GM18907 (cell line): ENCODE results near the gene AKAP13.

ENCODE experiments used
- ATAC-seq: cut with Tn5 transposase; IDR thresholded peaks from one replicate; pipeline ENCODE4 v1.9.1; 2021; ENCODE audit warnings: mild to moderate bottlenecking, moderate library complexity; ENCODE audit not compliant: unreplicated experiment

The AKAP13 gene

DNA sequence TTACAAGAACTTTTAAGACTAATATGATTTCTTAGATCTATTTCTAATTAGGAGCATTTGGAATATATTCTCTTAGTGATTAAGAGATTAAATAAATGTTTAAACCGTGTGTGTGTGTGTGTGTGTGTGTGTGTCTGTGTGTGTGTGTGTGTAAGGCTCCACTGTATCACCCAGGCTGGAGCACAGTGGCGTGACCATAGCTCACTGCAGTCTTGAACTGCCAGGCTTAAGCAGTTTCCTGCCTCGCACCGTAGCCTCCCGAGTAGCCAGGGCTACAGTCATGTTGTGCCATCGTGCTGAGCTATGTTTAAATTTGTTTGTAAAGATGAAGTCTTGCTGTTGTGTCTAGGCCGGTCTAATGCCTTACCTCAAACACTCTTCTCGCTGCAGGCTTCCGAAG is 305.0 kb downstream of the AKAP13 start:
- ATAC-seq: no peak

- ATAC-seq: no peak
Measured at GRCh38 chr15:85687329-85687728, 306.9 kb downstream of the AKAP13 start.

DNA sequence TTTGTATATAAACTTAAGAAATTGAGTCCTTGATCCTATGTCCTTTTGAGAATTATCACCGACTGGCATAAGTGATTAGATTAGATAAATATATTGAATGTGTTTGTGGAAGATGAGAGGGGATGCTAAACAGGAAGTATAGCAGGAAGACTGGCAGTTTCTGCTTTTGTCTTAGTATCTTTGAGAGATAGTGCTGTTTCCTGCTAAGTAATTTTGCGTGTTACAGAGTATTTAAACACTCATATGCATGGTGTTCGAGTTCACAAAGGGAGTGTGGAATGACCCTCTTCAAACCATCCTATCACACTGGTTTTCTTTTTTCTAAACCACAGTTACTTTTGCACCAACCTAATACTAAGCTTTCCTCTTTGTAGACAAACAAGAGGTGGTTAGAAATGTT is 308.3 kb downstream of the AKAP13 start:
- ATAC-seq: no peak

DNA sequence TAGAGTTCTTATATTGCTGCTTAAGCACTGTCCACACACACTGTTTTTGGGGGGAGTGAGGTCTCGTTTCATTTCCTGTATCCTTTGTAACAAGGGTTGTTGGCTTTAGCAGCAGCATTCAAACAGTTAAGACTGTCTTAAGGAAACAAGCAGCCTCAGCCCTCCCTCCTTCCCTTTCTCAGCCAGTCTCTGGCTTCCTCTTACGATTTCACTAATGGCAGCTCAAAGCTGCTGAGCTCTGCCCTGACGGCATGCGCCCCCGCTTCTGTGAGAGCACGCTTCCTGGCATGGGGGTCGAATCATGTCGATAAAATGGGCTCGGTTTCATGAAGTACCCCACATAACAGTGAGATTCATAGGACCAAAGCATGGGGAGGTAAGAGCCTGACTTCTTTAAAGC is 309.3 kb downstream of the AKAP13 start:
- ATAC-seq: peak; percentile 37

GRCh38 chr15:85690561-85691231 is 310.3 kb downstream of the AKAP13 start:
- ATAC-seq: peak; percentile 44

DNA sequence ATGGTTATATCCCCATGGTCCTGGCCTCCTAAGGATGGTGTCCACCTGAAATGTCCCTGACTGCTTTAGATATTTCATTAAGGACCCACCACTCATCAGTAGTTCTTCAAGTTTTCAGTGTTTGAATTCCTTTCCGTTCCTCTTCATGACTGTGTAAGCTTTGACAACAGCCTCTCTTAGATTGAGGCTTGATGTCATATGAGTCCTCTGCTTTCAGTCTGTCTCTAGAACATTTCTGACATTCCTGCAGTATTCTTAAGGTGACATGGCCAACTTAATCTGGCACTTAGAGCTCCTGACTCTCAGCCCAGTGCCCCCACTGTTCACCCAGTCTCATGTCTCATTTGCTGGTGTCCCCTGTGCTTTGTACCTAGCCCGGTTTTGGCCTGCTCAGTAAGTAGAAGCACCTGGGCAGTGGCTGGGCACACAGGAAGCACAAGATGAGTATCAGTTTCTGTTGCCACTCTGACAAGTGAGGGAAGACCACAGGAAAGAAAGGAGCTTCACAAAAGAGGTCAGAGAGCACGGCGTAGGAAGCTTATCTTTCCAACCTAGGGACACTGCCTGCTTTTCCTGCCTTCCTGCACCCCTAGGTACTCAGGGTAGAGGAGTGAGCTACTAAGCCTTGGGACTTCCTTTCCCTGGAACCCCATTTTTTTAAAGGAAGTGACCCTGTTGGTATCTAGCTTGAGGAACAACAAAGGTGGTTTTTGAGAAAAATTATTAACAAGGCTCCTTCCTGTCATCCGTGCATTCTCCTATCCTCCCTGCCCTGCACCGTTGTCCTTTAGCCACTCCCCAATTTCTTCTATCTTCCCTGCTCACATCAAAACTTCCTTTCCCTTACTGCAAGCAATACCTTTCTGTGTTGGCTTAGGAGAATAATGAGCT is 311.2 kb downstream of the AKAP13 start:
- ATAC-seq: peak; percentile 62

DNA sequence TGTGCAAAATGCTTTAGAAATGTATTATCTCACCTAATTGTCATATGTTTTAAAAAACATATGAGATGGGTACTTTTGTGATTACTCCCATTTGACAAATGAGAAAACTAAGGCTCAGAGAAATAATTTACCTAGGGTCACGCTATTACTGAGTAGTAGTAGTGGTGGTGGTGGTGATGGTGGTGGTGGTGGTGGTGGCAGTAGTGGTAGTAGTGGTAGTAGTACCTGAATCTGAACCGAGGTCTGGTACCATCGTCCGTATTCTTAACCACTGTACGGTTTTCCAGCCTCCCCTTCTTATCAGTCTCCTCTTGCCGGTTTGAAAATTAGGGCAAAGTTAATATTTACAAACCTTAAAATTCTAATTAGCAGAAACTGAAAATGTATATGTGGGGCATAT is 311.9 kb downstream of the AKAP13 start:
- ATAC-seq: no peak

GRCh38 chr15:85692873-85693272 is 312.5 kb downstream of the AKAP13 start:
- ATAC-seq: peak; percentile 60

- peak; percentile 21 for ATAC-seq
Measured at GRCh38 chr15:85693277-85693676, 312.9 kb downstream of the AKAP13 start.

GRCh38 chr15:85694091-85694490 is 313.7 kb downstream of the AKAP13 start:
- no peak for ATAC-seq

- ATAC-seq: no peak
Measured at GRCh38 chr15:85700767-85701166, 320.4 kb downstream of the AKAP13 start.

DNA sequence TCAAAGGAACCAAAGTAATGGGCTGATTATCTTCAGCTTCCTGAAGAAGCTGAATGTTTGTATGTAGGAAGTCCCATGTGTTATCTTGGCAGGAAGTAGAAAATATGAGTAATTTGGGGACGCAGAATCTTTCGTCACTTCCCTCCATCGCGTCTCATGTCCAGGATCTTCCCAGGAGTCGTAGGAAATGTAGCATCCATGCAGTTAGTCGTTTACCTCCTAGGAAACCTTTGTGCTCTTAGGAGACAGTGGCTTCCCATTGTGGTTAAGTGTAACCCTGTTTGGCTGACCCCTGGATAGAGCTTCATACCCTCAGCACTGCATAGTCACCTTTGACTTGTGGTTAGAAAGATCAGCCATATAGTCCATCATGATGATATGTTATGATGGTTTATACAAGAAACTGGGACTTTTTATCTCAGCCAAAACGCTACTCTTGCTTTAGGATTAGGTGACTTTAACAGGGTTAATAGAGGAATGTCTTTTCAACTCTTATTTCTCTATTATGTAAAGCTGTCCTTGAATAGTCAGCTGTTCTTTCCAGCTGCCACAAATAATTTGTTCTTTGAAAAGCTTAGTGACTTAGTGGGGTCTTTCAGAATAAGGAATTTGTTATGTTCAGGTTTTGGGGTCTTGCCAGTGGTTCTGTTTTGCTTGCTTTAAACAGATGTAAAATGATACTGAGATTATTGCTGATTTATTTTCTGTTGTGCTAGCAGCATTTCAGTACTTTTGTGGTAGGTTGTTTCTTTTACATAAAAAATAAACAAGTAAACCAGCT is 322.1 kb downstream of the AKAP13 start:
- peak; percentile 25 for ATAC-seq

DNA sequence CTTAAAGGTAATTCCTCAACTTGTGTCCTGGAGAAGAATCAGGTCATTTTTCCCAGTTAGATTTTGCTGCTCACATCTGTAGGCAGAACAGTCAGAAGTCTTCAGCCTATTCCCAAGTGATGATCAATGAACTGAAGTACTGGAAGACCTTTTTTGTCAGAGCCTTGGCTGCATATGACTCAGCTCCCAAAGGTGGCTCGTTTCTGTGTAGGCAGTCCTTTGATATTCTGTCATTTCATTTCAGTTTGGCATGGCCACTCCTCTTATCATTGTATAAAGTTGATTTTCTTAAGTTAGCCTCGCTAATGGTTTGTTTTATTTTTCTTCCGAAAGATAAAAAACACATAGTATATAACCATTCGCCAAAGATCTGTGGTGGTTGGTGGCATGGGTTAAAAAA is 323.7 kb downstream of the AKAP13 start:
- ATAC-seq: no peak

- no peak for ATAC-seq
Measured at GRCh38 chr15:85704720-85705429, 324.5 kb downstream of the AKAP13 start.

DNA sequence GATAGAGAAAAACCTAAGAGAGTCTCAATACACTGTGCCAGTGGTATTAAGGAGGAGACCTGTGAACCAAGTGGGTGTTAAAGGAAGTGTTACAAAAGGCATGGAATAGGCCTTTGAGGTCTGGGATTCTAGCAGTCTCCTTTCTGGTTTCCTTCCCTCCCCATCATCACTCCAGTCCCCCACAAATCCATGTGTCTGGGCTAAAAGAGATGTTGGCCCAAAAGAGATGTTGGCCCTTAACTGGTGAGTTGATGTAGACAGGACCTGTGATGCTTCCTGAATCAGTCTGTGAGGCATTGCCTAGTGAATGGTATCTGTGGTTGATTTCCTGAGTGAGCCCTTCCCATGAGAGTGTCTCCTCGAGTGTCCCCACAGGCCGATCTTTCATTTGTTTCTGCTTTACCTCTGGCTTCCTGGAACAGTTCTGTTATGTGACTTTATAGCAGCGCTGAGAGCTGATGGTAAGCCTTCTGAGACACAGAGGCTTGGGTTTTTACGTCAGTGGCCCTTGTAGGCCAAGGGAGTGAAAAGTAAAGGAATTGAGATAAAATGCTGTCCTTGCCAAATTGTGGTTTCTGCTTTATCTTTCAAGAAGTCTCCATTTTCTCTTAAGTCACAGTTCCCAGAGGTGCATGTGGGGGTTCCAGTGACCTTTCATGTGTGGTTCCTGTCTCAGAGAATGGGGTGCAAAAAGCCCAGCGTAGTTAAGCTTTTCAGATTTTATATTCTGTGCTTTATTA is 326.5 kb downstream of the AKAP13 start:
- peak; percentile 35 for ATAC-seq

DNA sequence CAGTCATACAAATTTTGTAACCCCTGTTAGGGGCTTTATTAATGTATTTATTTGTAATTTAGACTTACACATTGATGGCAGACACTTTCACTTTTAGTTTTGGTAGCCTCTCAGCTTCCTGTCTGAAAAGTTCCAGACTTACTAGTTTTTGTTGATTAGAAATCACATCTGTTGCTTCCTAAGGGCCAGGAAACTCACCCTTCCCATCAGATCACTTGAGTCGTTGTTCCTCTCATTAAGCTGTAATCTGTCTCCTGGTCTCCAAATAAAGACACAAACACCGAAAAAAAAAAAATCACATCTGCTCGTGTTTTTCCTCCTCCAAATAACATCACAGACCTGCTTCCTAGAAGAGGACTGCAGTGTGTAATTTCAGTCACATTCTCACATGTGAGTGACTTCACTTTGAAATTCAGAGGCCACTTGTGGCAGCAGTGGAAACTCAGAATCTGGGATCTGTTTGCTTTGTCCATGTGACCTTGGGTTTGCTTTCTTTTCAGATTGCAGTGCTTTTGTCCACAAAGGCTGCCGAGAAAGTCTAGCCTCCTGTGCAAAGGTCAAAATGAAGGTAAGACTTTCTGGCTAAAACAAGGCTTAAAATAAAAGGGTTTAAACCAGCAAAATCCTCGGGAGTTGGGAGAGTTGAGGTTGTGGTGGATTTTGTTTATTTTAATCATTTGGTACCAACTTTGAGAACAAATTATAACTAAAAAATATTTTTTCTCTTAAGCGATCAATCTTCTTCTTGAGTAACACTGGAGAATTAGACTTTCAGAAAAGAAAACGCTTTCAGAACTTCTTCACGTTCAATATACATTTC is 327.3 kb downstream of the AKAP13 start:
- peak; percentile 26 for ATAC-seq

DNA sequence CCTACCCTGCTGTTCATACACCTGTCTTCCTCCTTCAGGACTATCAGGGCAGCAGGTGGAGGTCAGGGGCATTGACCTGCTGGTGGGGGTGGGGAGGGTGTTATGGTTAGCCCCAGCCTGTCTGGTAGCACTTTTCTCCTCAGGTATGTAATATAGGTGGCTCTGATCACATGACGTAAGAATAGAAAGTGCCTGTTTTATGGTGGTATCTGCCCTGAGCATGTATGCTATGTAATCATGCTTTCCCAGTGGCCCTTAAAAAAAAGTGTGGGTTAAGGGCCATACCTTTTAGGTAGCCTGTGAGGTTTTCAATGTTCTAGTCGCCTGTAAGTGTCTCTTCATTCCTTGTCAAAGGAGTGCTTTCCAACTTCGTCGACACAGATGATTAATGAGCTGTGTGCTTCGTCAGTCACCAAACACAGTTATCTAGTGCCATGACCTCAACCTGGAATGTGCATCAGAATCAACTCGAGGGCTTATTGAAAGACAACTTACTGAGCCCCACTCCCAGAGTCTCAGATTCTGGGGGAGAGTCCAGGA is 328.1 kb downstream of the AKAP13 start:
- no peak for ATAC-seq

DNA sequence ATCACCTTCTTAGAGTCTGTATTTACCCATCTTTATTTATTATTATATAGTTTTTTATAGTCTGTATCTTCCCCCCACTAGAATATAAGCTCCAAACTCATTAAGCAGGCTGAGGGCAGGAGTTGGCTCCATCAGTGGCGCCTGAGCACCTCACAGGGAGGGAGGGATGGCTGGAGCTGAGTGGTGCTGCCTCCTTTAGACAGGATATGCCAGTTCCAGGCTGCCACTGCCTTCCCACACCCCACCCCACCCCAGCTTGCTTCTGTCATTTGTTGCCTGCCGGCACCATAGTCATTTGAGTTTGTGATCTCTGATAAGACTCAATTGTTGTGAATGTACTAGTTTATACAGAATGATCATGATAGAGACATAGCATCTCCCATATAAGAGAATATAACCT is 328.8 kb downstream of the AKAP13 start:
- no peak for ATAC-seq

DNA sequence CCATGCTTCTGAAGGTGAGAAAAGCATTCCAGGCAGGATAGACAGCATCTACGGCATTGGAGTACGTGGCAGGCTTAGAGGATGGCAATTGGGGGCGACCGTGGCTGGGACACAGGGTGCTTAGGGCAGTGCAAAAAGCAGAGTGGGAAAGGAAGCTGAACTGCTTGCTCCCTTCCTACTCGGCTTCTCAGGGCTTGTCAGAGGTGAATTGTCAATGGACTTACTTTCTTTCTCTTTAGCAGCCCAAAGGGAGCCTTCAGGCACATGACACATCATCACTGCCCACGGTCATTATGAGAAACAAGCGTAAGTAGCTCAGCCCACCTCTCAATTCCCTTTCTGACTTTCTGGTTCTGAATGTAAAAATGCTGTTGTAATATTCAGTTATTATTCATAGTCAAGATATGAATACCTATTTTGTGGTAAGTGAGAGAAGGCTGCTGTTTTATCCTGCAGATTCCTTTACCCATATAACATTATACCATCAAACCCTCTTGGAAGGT is 330.0 kb downstream of the AKAP13 start:
- peak; percentile 59 for ATAC-seq
